Natural killer cell treated with Interleukin-12 subunit alpha and Interleukin-12 subunit beta and Interleukin-15 and Interleukin-18, amount 100 ng/mL, for 72 hours (primary cell): ENCODE measurements around the gene SHANK2. TPM values are rescaled to one million over a fixed set of nuclear protein-coding genes. Genes with fewer than 3 reads are reported as not detected.
"Not testable (repeated sequence)": the region's sequence is repeated elsewhere in the genome, so short reads cannot be mapped to it uniquely, and the experiment has no call there.

Experiments
- ATAC-seq, 2 donors: fragments of 150-1000 bp; cut with Tn5 transposase in 1 of 2; sonication (Bioruptor Pico), chemical (Tn5 transposase) in 1 of 2; 2 replicates each; pipeline ENCODE4 v1.10.0; 2021
- DNase-seq: peaks from one replicate; pipeline ENCODE4 v3.0.0; 2022; ENCODE audit warnings: low spot score
- H3K27ac Mint-ChIP-seq, 2 donors: 1 replicate in 1 of 2; 2 replicates in 1 of 2; pipeline ENCODE4 v1.8.0; 2022; ENCODE audit warnings: mixed read lengths in 2 of 2, mild to moderate bottlenecking in 1 of 2, moderate library complexity in 1 of 2
- H3K27me3 Mint-ChIP-seq, 2 donors: 1 replicate in 1 of 2; 2 replicates in 1 of 2; pipeline ENCODE4 v1.8.0; 2022; ENCODE audit warnings: mixed read lengths in 2 of 2
- H3K36me3 Mint-ChIP-seq: one replicate; pipeline ENCODE4 v1.8.0; 2022; ENCODE audit warnings: mixed read lengths
- H3K4me1 Mint-ChIP-seq, 2 donors: 1 replicate in 1 of 2; 2 replicates in 1 of 2; pipeline ENCODE4 v1.8.0; 2022; ENCODE audit warnings: low read depth in 2 of 2, mixed read lengths in 2 of 2, mild to moderate bottlenecking in 1 of 2
- H3K4me3 Mint-ChIP-seq: one replicate; pipeline ENCODE4 v1.8.0; 2022; ENCODE audit warnings: mixed read lengths
- H3K9me3 Mint-ChIP-seq: 2 replicates; pipeline ENCODE4 v1.8.0; 2022; ENCODE audit warnings: mixed read lengths
- total RNA-seq, 2 donors: library from RNA; stranded (reverse); gene quantifications; one replicate each; pipeline ENCODE4 v1.2.3, GENCODE V29; 2022

SHANK2 gene
- total RNA-seq, 2 donors from 2014 or later = 0.11 TPM; not detected in 1

DNA sequence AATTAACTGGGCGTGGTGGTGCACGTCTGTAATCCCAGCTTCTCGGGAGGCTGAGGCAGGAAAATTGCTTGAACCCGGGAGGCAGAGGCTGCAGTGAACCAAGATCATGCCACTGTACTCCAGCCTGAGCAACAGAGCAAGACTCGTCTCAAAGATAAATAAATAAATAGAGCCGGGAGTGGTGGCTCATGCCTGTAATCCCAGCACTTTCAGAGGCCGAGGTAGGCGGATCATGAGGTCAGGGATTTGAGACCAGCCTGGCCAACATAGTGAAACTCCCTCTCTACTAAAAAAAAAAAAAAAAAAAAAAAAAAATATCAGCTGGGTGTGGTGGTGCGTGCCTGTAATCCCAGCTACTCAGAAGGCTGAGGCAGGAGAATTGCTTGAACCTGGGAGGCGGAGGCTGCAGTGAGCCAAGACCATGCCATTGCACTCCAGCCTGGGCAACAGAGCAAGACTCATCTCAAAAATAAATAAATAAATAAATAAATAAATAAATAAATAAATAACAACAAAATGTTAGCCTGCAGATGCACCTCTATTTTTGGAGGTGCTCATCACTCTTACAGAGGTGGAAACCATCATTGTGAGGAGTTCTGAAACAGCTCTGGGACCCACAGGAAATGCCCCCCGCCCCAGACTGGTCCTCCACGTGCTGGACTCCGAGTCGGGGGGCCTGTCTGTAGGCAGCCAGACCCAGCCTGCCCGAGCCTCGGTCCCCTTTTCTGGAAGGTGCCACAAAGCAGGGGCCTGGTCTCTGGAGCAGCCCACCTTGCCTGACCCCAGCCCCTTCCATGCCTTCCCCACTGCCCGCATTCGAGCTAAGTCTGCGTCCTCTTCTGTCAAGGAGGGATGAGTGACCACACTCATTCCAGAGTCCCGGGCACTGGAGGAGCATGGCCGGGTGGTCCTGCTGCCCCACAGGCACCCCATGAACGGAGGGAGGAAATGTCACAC lies 18.2 kb downstream of the SHANK2 start:
- H3K27ac Mint-ChIP-seq, DNase-seq, H3K36me3 Mint-ChIP-seq, H3K4me3 Mint-ChIP-seq, ATAC-seq, H3K9me3 Mint-ChIP-seq, H3K4me1 Mint-ChIP-seq: not testable (repeated sequence)
- H3K27me3 Mint-ChIP-seq = peaks cover 0 to 14% of the 10 kb centered on the region in 2 donors

DNA sequence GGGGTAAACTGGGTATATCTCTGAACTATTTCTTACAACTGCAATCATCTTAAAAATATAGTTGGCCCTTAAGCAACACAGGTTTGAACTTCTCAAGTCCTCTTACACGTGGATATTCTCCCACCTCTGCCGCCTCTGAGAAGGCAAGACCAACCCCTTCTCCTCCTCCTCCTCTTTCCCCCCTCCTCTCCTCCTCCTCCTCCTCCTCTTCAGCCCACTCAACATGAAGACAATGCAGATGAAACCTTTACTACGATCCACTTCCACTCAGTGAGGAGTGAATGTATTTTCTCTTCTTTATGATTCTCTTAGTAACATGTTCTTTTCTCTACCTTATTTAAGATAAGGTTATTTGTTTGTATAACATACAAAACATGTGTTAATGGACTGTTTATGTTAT lies 20.0 kb downstream of the SHANK2 start:
- ATAC-seq (no peak), DNase-seq (no peak)
- Mint-ChIP-seq H3K27me3 (peaks cover 7 to 17% of the 10 kb centered on the region in 2 donors), H3K27ac (no peak overlapping the region), H3K4me3 (no peak overlapping the region), H3K36me3 (peaks cover 6% of the 10 kb centered on the region), H3K4me1 (no peaks in the 10 kb centered on the region), H3K9me3 (peaks cover 2% of the 10 kb centered on the region)

GRCh38 chr11:71228961-71229360 lies 23.4 kb downstream of the SHANK2 start:
- Mint-ChIP-seq H3K4me1 (no peaks in the 10 kb centered on the region), H3K4me3 (no peak overlapping the region), H3K9me3 (peaks cover 11% of the 10 kb centered on the region), H3K27me3 (peaks cover 12 to 15% of the 10 kb centered on the region in 2 donors), H3K27ac (no peak overlapping the region), H3K36me3 (peaks cover 26% of the 10 kb centered on the region)
- ATAC-seq (no peak), DNase-seq (no peak)

DNA sequence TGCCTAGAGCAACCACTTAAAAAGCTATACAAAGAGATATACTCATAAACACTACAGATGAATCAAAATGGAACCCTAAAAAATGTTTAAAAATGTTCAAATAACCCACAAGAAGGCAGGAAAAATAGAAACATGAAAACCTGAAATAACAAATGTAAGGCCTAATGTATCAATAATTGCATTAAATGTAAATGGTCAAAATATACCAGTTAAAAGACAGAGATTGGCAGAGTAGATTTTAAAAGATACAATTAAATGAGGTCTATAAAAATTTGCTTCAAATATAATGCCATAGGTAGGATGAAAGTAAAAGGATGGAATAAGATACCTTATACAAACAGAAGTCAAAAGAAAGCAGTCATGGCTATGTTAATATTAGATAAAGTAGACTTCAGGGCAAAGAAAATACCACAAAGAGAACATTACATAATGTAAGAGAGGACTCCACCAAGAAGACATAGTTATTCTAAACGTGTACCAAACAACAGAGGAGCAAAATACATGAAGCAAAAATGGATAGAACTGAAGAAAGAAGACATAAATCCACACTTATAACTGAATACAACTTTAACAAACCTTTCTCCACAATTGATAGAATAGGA lies 25.2 kb downstream of the SHANK2 start:
- Mint-ChIP-seq H3K4me3 (no peak overlapping the region), H3K36me3 (peaks cover 26% of the 10 kb centered on the region), H3K27ac (no peak overlapping the region), H3K4me1 (no peaks in the 10 kb centered on the region), H3K27me3 (peaks cover 12 to 18% of the 10 kb centered on the region in 2 donors), H3K9me3 (peaks cover 11% of the 10 kb centered on the region)
- no peak for DNase-seq
- ATAC-seq = no peak

DNA sequence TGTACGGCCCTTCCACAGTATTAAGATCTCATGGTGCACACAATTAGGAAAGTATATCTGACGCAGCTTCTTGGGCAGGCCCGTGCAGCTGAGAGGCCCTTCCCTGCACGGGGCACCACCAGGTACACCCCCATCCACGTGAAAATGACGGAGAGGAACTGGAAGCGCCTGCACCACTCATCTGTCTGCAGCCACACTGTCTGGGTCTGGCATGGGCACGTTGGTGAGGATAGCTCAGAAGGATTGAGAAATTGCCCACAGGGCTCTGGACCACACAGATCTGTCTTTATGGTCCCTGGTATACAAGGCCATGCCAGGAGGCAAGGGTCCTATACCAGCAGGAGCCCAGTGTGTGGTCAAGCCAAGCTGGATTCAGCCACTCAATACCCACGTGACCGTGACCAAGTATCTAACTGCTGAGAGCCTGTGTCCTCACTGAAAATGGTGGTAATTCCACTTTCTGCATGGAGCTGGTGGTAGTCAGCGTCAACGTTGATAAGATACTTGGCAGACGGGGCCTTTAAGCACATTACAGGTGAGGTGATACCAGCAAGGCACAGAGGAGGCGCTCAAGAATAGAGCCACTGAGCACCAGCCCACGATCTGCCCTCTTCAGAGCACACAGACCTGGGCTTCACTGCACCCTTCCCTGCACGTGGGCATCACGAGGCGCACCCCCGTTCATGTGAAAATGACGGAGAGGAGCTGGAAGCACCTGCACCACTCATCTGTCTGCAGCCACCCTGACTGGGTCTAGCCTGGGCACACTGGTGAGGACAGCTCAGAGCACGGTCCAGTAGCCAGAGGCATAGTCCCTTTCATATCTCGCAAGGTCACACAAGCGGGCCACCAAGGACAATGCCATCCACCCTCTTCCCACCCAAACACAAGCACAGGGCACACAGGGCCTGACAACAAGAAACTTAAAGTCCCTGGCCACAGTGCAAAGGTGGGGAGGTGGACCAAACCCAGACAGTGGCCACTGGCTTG lies 28.4 kb downstream of the SHANK2 start:
- Mint-ChIP-seq H3K27me3 (peaks cover 12 to 15% of the 10 kb centered on the region in 2 donors), H3K4me3 (no peak overlapping the region), H3K4me1 (no peaks in the 10 kb centered on the region), H3K36me3 (peaks cover 26% of the 10 kb centered on the region), H3K27ac (no peak overlapping the region), H3K9me3 (peaks cover 11% of the 10 kb centered on the region)
- no peak for DNase-seq
- ATAC-seq = no peak

GRCh38 chr11:71223081-71223405 lies 29.3 kb downstream of the SHANK2 start:
- no peak overlapping the region for H3K4me3 Mint-ChIP-seq
- DNase-seq = no peak
- H3K36me3 Mint-ChIP-seq = peaks cover 26% of the 10 kb centered on the region
- ATAC-seq = no peak
- no peak overlapping the region for H3K27ac Mint-ChIP-seq
- H3K4me1 Mint-ChIP-seq = no peaks in the 10 kb centered on the region
- H3K27me3 Mint-ChIP-seq = peaks cover 12 to 13% of the 10 kb centered on the region in 2 donors
- H3K9me3 Mint-ChIP-seq = peaks cover 11% of the 10 kb centered on the region

- DNase-seq = no peak
- H3K4me1 Mint-ChIP-seq = no peaks in the 10 kb centered on the region
- H3K27ac Mint-ChIP-seq = no peak overlapping the region
- H3K27me3 Mint-ChIP-seq = peaks cover 7 to 13% of the 10 kb centered on the region in 2 donors
- no peak overlapping the region for H3K4me3 Mint-ChIP-seq
- H3K9me3 Mint-ChIP-seq = peaks cover 11% of the 10 kb centered on the region
- H3K36me3 Mint-ChIP-seq = peaks cover 21% of the 10 kb centered on the region
- ATAC-seq = peak in 1 of 2 donors; percentile 17
Observed at GRCh38 chr11:71222318-71223080, 29.9 kb downstream of the SHANK2 start.

- DNase-seq (no peak), ATAC-seq (no peak)
- Mint-ChIP-seq H3K27ac (no peak overlapping the region), H3K4me3 (no peak overlapping the region), H3K27me3 (peaks cover 0 to 10% of the 10 kb centered on the region in 2 donors), H3K36me3 (peaks cover 15% of the 10 kb centered on the region), H3K9me3 (peaks cover 5% of the 10 kb centered on the region), H3K4me1 (no peaks in the 10 kb centered on the region)
Observed at GRCh38 chr11:71221821-71222220, 30.6 kb downstream of the SHANK2 start.

- no peak overlapping the region for H3K27ac Mint-ChIP-seq
- peaks cover 11% of the 10 kb centered on the region for H3K36me3 Mint-ChIP-seq
- DNase-seq (no peak), ATAC-seq (no peak)
- H3K4me1 Mint-ChIP-seq = no peaks in the 10 kb centered on the region
- H3K9me3 Mint-ChIP-seq = peaks cover 3% of the 10 kb centered on the region
- peaks cover 0 to 10% of the 10 kb centered on the region in 2 donors for H3K27me3 Mint-ChIP-seq
- H3K4me3 Mint-ChIP-seq = no peak overlapping the region
Observed at GRCh38 chr11:71221201-71221600, 31.2 kb downstream of the SHANK2 start.

DNA sequence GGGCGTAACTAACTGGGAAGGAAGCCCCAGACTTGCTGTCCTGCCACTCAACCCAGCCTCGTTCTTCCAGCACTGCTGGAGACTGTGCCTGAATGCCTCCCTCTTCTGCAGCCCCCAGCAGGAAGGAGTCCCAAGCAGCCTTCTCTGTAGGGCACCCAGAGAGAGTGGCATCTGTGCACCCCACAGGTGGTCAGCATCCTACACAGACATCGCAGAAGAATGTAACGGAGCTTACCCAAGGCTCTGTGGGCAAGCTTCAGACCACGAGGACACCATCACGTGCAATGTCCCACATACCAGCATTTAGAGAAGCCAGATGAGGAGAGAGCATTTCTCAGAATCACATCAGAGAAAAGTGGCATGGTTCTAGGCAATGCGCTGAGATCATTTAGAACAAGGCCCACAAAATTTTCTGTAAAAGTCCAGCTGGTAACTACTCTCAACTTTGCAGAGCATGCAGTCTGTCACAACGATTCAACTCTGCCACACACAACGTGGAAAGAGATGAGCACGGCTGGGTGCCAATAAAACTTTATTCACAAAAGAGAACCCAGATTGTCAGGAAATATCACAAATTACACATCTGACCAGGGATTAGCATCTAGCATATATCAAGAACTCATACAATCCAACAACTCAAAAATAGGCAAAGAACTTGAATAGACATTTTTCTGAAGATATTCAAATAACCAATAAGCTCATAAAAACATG lies 33.4 kb downstream of the SHANK2 start:
- DNase-seq = no peak

GRCh38 chr11:71215425-71215965 lies 36.9 kb downstream of the SHANK2 start:
- H3K27ac Mint-ChIP-seq = no peak overlapping the region
- ATAC-seq (no peak), DNase-seq (no peak)
- H3K4me1 Mint-ChIP-seq = no peaks in the 10 kb centered on the region
- H3K4me3 Mint-ChIP-seq = no peak overlapping the region
- H3K27me3 Mint-ChIP-seq = peaks cover 0 to 3% of the 10 kb centered on the region in 2 donors
- no peaks in the 10 kb centered on the region for H3K9me3 Mint-ChIP-seq
- no peaks in the 10 kb centered on the region for H3K36me3 Mint-ChIP-seq

More for the DNA sequence above, 33.4 kb downstream of the SHANK2 start:
- peaks cover 0 to 6% of the 10 kb centered on the region in 2 donors for H3K27me3 Mint-ChIP-seq
- H3K9me3 Mint-ChIP-seq = no peaks in the 10 kb centered on the region
- H3K27ac Mint-ChIP-seq = no peak overlapping the region
- H3K4me3 Mint-ChIP-seq = no peak overlapping the region
- no peak for ATAC-seq
- H3K36me3 Mint-ChIP-seq = no peaks in the 10 kb centered on the region
- H3K4me1 Mint-ChIP-seq = no peaks in the 10 kb centered on the region
